Measurements from ENCODE around the gene MAN2B1. TPM values are rescaled to one million over a fixed set of nuclear protein-coding genes. Genes with fewer than 3 reads are reported as not detected.
A peak's percentile ranks its signal among the peaks of the same experiment; 100 is the strongest.

Gene MAN2B1
- total and polyA plus RNA-seq, 2 experiments from 2014 or later = 33.2 to 60.8 TPM

GRCh38 chr19:12656899-12657571, 9.5 kb downstream of the MAN2B1 start (continued):
- TF ChIP-seq POLR2AphosphoS5 (IDR thresholded peaks at IDR 0.05; ENCODE audit: low read depth) = peak; percentile 51; the same call in 1 of the 2 replicates
- no peak for TF ChIP-seq ETS1 (IDR thresholded peaks at IDR 0.05)
- TF ChIP-seq CTCF (conservative IDR thresholded peaks at IDR 0.05; ENCODE audit: low read depth in 2 of 2) = peak; percentile 68 to 82
- no peak for TF ChIP-seq REST (IDR thresholded peaks at IDR 0.05; ENCODE audit: unreplicated experiment)
- TF ChIP-seq EZH2 (IDR thresholded peaks at IDR 0.05; ENCODE audit: low read depth, unreplicated experiment) = no peak
- TF ChIP-seq ZNF331 (CRISPR knock-in tag; IDR thresholded peaks at IDR 0.05; ENCODE audit: low read depth) = no peak
- no peak for TF ChIP-seq EZH2phosphoT487 (IDR thresholded peaks at IDR 0.05; ENCODE audit: unreplicated experiment)
- TF ChIP-seq STAT1 (IDR thresholded peaks at IDR 0.05; ENCODE audit: unreplicated experiment) = no peak

GRCh38 chr19:12655546-12655945, 11.0 kb downstream of the MAN2B1 start:
- H3K9me2 ChIP-seq (ENCODE audit: insufficient read depth) = no peaks in the 10 kb centered on the region
- TF ChIP-seq ZNF462 (CRISPR knock-in tag; IDR thresholded peaks at IDR 0.05) (no peak), EZH2phosphoT487 (IDR thresholded peaks at IDR 0.05; ENCODE audit: unreplicated experiment) (no peak), JUNB (IDR thresholded peaks at IDR 0.05; ENCODE audit: unreplicated experiment) (no peak), STAT1 (IDR thresholded peaks at IDR 0.05; ENCODE audit: unreplicated experiment) (no peak), ETS1 (IDR thresholded peaks at IDR 0.05) (no peak)

More at GRCh38 chr19:12655546-12655945, 11.0 kb downstream of the MAN2B1 start:
- Mint-ChIP-seq H3K36me3 (ENCODE audit: low read depth) (peaks cover 55% of the 10 kb centered on the region), H3K4me3 (peak overlapping the region; percentile 5; the same call in 1 of the 3 replicates), H3K27me3 (ENCODE audit: insufficient read depth, low read depth, poor library complexity) (peaks cover 4% of the 10 kb centered on the region), H3K4me1 (peaks cover 6% of the 10 kb centered on the region; the same call in 2 of the 3 replicates), H3K9me3 (no peaks in the 10 kb centered on the region), H3K27ac (no peak overlapping the region)
- Histone ChIP-seq H3K79me2 (replicated peaks; ENCODE audit: insufficient read depth) (no peaks in the 10 kb centered on the region), H3K4me2 (no peak overlapping the region), H3K27me3 (ENCODE audit: insufficient read depth) (no peaks in the 10 kb centered on the region), H3K36me3 (ENCODE audit: insufficient read depth) (peaks cover 7% of the 10 kb centered on the region; the same call in 1 of the 2 replicates), H3K27ac (ENCODE audit: low read depth) (no peak overlapping the region), H3K4me3 (no peak overlapping the region), H2AFZ (no peak overlapping the region), H4K20me1 (replicated peaks; ENCODE audit: insufficient read depth) (no peaks in the 10 kb centered on the region), H3K4me1 (ENCODE audit: insufficient read depth) (no peaks in the 10 kb centered on the region), H3F3A (replicated peaks; ENCODE audit: low read depth) (peaks cover 13% of the 10 kb centered on the region)
- ATAC-seq (no peak), DNase-seq (ENCODE audit: low spot score) (no peak)
